ENCODE results near the gene TPPP.
"Not testable (repeated sequence)": the region's sequence is repeated elsewhere in the genome, so short reads cannot be mapped to it uniquely, and the experiment has no call there.

TPPP gene

DNA sequence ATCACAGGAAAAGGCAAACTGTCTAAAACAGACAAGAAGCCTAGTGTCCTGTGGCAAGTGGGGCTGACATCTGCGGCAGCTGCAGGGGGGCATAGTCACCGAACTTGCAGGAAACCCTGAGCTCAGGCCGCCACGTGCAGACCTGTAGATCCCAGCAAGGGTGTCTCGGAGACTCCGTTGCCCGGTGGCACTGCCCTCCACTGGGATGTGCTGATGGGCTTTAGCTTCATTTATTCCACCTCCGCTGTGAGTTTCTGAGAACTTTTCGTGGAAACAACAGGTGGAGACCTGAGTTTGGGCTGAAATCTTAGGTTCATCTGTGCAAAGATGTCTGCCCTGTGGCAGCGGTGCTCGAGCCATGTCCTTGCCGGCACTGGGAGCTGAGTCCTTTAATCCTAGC, 59.0 kb downstream of the TPPP start:
- in situ Hi-C loops (cut with MboI; ENCODE audit: low sequenced_read_pairs), result no loop called here
- H3K27me3 ChIP-seq (ENCODE audit: low read depth), result no peaks in the 10 kb centered on the region
- no peaks in the 10 kb centered on the region for H3K4me1 ChIP-seq
- H3K4me3 ChIP-seq, result no peak overlapping the region
- H3K9me3 ChIP-seq, result no peaks in the 10 kb centered on the region
- DNase-seq (ENCODE audit: low spot score in 2 of 2), result peak in 1 of 2 experiments; percentile 5
- H3K36me3 ChIP-seq (replicated peaks), result peaks cover 39% of the 10 kb centered on the region

DNA sequence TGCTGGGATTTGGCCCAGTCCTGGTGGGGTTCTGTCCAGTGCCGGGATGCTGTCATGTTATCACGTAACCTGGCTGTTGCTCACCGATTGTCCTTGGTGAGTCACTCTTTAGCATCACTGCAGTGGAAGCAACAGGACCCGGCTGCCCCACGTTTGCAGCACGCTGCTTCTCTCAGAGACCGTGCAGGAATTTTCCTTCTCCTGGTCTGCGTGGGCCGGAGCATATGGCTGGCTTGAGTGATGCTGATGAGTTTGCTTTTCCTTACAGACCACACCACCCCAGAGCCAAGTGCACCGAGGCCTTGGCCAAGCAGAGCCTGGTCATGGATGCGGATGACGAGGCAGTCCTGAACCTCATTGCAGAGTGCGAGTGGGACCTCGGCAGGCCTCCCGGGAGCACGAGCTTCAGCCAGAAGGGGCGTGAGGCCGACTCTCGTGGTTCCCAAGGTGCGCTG, 59.6 kb downstream of the TPPP start:
- Histone ChIP-seq H3K36me3 (replicated peaks) (peaks cover 35% of the 10 kb centered on the region), H3K27me3 (ENCODE audit: low read depth) (no peaks in the 10 kb centered on the region), H3K4me1 (no peaks in the 10 kb centered on the region), H3K4me3 (no peak overlapping the region), H3K9me3 (no peaks in the 10 kb centered on the region)
- DNase-seq (ENCODE audit: low spot score in 2 of 2), result peak in 1 of 2 experiments; percentile 7
- in situ Hi-C loops (cut with MboI; ENCODE audit: low sequenced_read_pairs), result no loop called here

DNA sequence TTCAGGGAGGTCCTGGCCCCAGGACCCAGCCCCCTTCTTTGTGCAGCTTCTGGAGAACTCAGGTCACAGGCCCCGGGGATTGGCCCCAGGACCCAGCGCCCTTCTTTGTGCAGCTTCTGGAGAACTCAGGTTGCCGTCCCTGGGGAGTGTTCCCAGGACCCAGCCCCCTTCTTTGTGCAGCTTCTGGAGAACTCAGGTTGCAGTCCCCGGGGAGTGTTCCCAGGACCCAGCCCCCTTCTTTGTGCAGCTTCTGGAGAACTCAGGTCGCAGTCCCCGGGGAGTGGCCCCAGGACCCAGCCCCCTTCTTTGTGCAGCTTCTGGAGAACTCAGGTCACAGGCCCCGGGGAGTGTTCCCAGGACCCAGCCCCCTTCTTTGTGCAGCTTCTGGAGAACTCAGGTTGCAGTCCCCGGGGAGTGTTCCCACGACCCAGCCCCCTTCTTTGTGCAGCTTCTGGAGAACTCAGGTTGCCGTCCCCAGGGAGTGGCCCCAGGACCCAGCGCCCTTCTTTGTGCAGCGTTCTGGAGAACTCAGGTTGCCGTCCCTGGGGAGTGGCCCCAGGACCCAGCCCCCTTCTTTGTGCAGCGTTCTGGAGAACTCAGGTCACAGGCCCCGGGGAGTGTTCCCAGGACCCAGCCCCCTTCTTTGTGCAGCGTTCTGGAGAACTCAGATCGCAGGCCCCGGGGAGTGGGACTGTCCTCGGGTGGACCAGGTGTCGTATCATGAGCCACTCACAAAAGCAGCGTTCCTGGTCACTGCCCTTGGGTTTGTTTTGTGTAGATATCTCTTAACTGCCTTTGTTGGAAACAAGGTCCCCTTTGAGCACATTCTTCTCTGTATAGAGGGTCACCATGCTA, 64.6 kb downstream of the TPPP start:
- H3K4me1 ChIP-seq; H3K4me3 ChIP-seq; H3K9me3 ChIP-seq; H3K27me3 ChIP-seq (ENCODE audit: low read depth); in situ Hi-C loops (cut with MboI; ENCODE audit: low sequenced_read_pairs): not testable (repeated sequence)
- peaks cover 39% of the 10 kb centered on the region for H3K36me3 ChIP-seq (replicated peaks)
- DNase-seq (ENCODE audit: low spot score in 2 of 2), result peak; percentile 63 to 70

DNA sequence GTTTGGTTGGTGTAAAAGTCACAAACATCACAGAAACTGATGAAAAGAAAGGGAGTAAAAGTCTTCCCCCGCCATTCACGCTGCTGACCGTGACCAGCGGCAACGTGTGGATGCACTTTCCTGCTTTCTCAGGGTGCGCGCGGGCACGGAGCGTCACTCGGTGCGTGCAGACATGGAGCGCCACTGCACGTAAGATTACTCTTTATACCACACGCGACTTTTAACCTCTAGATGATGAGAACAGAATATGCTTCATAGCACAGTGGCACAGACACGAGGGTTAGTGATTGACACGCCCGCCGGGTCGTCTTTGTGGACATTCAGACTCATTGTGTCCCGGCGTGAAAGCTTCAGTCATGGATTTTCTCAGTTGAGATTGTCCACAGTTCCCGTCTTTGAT, 65.3 kb downstream of the TPPP start:
- in situ Hi-C loops (cut with MboI; ENCODE audit: low sequenced_read_pairs), result no loop called here
- Histone ChIP-seq H3K9me3 (no peaks in the 10 kb centered on the region), H3K4me1 (peaks cover 4% of the 10 kb centered on the region), H3K4me3 (no peak overlapping the region), H3K27me3 (ENCODE audit: low read depth) (no peaks in the 10 kb centered on the region), H3K36me3 (replicated peaks) (peaks cover 39% of the 10 kb centered on the region)
- DNase-seq (ENCODE audit: low spot score in 2 of 2), result no peak

DNA sequence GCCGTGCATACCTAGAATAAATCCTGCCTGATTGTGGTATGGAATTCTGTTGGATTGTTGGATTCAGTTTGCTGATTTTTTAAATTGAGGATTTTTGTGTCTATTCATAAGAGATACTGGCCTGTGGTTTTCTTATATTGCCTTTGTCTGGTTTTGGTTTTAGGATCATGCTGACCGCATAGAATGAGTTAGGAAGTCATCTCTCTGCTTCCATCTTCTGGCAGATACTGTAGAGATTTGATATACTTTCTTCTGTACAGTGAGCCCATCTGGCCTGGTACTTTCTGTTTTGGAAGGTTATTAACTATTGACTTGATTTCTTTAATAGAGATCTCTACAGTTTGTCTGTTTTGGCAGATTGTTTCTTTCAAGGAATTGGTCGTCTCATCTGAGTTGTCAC, 66.3 kb downstream of the TPPP start:
- H3K36me3 ChIP-seq (replicated peaks), result peaks cover 48% of the 10 kb centered on the region
- no peak overlapping the region for H3K4me3 ChIP-seq
- H3K9me3 ChIP-seq, result no peaks in the 10 kb centered on the region
- no peaks in the 10 kb centered on the region for H3K27me3 ChIP-seq (ENCODE audit: low read depth)
- in situ Hi-C loops (cut with MboI; ENCODE audit: low sequenced_read_pairs), result no loop called here
- H3K4me1 ChIP-seq, result peaks cover 4% of the 10 kb centered on the region
- no peak for DNase-seq (ENCODE audit: low spot score in 2 of 2)

DNA sequence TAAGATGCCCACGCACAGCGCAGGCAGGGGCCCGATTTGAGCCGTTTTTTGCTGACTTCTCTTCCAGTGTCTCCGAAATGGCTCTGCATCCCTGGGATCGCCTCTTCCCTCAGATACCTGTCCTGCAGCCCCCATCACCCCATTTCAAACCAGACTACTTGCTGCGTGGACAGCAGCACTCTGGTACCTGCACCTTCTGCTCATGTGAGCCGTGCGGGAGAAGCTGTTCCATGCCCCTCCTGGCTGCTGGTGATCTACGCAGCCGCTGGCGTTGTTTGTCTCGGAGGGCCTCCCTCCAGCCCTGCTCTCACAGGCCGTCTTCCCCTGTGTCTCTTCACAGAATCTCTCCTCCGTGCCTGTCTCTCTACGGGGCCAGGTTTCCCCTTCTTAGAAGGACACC, 67.6 kb downstream of the TPPP start:
- Histone ChIP-seq H3K27me3 (ENCODE audit: low read depth) (no peaks in the 10 kb centered on the region), H3K4me1 (peaks cover 4% of the 10 kb centered on the region), H3K36me3 (replicated peaks) (peaks cover 61% of the 10 kb centered on the region), H3K4me3 (no peak overlapping the region), H3K9me3 (no peaks in the 10 kb centered on the region)
- no peak for DNase-seq (ENCODE audit: low spot score in 2 of 2)
- in situ Hi-C loops (cut with MboI; ENCODE audit: low sequenced_read_pairs), result no loop called here

DNA sequence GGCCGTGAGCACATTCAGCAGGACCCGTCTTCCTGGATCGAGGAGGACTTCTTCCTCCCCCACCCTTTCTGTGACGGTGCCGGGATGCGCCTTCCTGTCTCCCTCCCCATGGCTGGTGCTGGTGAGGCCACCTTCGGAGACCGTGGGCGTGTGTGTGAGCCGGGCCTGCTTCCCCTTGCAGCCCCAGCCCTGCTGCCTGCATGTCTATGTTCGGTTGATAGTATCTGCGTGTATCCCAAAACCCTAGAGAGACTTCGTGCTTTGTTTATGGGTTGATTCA, 68.3 kb downstream of the TPPP start:
- in situ Hi-C loops (cut with MboI; ENCODE audit: low sequenced_read_pairs), result no loop called here
- Histone ChIP-seq H3K4me3 (no peak overlapping the region), H3K4me1 (peaks cover 4% of the 10 kb centered on the region), H3K27me3 (ENCODE audit: low read depth) (no peaks in the 10 kb centered on the region), H3K36me3 (replicated peaks) (peaks cover 68% of the 10 kb centered on the region), H3K9me3 (no peaks in the 10 kb centered on the region)
- DNase-seq (ENCODE audit: low spot score in 2 of 2), result no peak

DNA sequence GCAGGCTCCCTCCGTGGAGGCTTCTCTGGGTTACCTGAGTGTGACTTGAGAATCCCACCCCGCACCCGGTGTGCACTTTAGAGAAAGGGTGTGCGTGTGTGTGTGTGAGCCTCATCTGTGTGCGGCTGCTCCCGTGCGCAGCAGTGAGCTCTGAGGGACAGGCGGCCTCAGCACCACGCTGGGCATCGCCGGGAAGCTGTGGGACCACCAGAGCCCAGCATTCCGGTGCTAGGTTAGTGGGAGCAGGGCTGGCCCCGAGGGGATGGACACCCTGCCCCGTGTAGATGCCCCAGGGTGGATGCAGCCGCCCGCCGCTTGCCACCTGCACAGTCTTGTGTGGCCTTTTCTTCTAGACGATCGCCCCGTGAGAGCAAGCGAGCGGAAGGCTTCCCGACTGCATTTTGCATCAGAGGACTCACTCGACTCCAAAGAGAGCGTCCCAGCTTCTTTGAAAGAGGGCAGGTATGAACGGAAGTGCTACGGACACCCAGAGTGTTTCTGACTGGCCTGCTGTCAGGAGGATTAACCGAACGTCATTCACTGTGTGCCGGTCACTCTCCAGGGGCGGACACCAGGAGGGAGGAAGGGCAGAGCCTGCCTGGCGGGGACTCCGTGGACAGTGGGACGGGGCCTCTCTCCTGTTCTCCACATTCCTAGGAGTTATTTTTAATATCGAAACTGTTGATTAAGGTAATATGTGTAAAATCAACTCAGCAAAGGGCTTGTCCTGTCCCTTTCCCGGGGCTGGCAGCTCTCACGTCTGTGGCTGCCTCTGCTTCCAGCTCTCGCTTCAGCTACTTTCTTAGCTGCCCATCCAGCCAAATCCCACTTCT, 68.8 kb downstream of the TPPP start:
- H3K9me3 ChIP-seq, result no peaks in the 10 kb centered on the region
- in situ Hi-C loops (cut with MboI; ENCODE audit: low sequenced_read_pairs), result no loop called here
- H3K4me3 ChIP-seq, result no peak overlapping the region
- peaks cover 73% of the 10 kb centered on the region for H3K36me3 ChIP-seq (replicated peaks)
- peaks cover 4% of the 10 kb centered on the region for H3K4me1 ChIP-seq
- H3K27me3 ChIP-seq (ENCODE audit: low read depth), result no peaks in the 10 kb centered on the region
- DNase-seq (ENCODE audit: low spot score in 2 of 2), result no peak

DNA sequence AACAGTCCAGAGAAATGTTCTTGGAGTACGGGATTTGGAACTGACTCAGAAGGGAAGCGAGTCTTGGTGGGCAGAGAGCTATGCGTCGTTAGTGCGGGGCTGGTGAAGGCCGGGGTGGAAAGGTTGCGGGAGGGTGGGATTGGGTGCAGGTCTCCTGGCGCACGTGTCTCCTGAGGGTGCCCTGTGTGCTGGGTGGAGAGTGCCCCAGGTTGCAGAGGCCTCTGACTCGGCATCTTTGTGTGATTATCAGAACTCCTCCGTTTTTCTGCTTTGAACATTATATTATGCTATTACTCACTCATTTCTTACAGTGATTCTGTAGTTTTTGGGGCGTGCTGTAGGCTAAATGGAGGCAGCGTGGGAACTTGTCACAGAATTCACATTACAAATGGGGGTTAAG, 69.6 kb downstream of the TPPP start:
- Histone ChIP-seq H3K27me3 (ENCODE audit: low read depth) (no peaks in the 10 kb centered on the region), H3K4me3 (no peak overlapping the region), H3K4me1 (peaks cover 4% of the 10 kb centered on the region), H3K36me3 (replicated peaks) (peaks cover 79% of the 10 kb centered on the region), H3K9me3 (no peaks in the 10 kb centered on the region)
- in situ Hi-C loops (cut with MboI; ENCODE audit: low sequenced_read_pairs), result no loop called here
- DNase-seq (ENCODE audit: low spot score in 2 of 2), result no peak

DNA sequence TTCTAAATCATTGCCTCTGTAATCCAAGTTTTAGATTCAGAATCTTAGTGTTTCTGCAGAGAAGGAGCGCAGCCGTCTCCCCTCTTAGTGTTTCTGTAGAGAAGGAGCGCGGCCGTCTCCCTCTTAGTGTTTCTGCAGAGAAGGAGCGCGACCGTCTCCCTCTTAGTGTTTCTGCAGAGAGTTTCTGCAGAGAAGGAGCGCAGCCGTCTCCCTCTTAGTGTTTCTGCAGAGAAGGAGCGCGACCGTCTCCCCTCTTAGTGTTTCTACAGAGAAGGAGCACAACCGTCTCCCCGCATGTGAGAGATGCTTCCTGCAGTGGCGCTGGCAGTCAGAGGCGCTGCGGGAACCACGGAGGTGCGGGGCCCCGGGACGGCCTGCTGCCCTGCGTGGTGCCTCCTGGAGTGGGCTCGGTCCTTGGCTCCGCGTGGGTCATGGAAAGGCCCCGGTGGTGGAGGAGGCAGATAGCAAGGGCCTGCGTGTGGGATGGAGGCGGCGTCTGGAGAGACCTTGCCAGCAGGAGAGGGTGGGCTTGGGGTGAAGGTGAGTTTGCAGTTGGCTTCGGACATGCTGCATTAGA, 70.1 kb downstream of the TPPP start:
- Histone ChIP-seq H3K4me3 (no peak overlapping the region), H3K36me3 (replicated peaks) (peaks cover 78% of the 10 kb centered on the region), H3K9me3 (no peaks in the 10 kb centered on the region), H3K4me1 (peaks cover 2% of the 10 kb centered on the region), H3K27me3 (ENCODE audit: low read depth) (no peaks in the 10 kb centered on the region)
- in situ Hi-C loops (cut with MboI; ENCODE audit: low sequenced_read_pairs), result no loop called here
- no peak for DNase-seq (ENCODE audit: low spot score in 2 of 2)

DNA sequence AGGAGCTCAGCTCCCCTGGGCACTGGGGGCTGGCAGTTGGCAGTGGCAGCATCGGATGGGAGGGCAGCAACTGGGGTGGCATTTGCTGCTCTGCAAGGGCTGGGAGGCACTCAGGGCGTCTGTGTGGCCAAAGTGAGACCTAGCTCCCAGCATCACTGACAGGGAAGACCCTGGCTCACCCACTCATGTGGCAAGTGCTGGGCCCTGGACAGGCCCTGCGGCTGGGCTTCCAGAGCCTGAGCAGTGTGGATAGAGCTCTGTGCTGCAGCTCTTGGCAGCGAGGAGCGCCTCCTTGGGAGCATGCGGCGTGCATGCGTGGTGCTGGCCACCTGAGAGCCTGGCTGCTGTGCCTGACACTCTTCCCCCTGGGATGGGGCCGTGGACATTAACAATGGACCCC, 70.8 kb downstream of the TPPP start:
- DNase-seq (ENCODE audit: low spot score in 2 of 2), result no peak
- Histone ChIP-seq H3K36me3 (replicated peaks) (peaks cover 73% of the 10 kb centered on the region), H3K4me3 (no peak overlapping the region), H3K9me3 (no peaks in the 10 kb centered on the region), H3K27me3 (ENCODE audit: low read depth) (no peaks in the 10 kb centered on the region), H3K4me1 (no peaks in the 10 kb centered on the region)
- in situ Hi-C loops (cut with MboI; ENCODE audit: low sequenced_read_pairs), result no loop called here

DNA sequence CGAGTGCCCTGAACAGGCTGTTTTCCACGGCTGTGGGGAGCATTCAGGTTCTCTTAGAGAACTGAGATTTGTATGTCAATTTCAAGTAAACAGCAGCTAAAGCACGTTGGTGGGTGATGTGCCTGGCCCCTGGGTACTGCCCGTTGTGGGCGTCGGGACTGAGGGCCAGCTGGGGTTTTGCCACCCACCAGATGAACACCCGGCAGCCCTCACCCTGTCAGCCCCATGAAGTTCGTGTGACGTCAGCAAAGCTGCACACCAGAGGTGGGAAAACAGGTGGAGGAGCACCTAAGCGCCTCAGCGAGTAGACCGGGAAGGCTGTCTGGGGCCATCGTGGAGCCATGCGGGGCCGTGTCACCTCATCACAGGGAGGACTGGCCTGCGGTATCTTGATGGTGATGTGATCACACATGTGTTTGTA, 71.8 kb downstream of the TPPP start:
- peak in 1 of 2 experiments; percentile 5 for DNase-seq (ENCODE audit: low spot score in 2 of 2)
- H3K4me3 ChIP-seq, result no peak overlapping the region
- no peaks in the 10 kb centered on the region for H3K27me3 ChIP-seq (ENCODE audit: low read depth)
- no peaks in the 10 kb centered on the region for H3K9me3 ChIP-seq
- in situ Hi-C loops (cut with MboI; ENCODE audit: low sequenced_read_pairs), result no loop called here
- H3K4me1 ChIP-seq, result no peaks in the 10 kb centered on the region
- H3K36me3 ChIP-seq (replicated peaks), result peaks cover 64% of the 10 kb centered on the region

DNA sequence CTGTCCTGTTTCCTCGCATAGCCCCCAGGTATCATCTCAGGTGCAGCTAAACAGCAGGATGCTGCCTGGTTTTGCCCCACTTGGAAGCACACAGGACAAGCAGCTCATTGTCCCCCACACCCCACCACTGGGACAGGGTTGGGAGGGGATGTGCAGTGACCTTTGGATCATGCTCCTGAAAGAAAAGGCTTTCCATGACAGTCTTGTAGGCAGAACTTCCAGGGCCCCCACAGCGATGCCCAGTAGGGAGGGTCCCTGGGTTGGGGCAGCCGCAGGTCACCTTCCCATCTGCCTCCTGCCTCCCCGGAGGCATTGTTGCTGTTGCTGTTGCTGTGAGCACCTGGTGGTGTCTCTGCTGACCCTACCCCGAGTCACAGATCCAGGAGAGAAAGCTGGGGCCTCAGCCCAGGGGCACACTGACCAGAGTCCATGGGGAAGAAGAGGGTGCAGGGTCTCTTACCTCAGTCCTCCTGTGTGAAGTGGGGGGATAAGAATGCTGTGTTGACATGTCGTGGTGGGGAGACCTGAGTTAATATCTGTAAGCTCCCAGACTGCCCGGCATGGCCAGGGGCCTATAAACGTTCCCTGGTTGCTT, 72.5 kb downstream of the TPPP start:
- DNase-seq (ENCODE audit: low spot score in 2 of 2), result peak in 1 of 2 experiments; percentile 4
- no peaks in the 10 kb centered on the region for H3K27me3 ChIP-seq (ENCODE audit: low read depth)
- no peak overlapping the region for H3K4me3 ChIP-seq
- H3K4me1 ChIP-seq, result no peaks in the 10 kb centered on the region
- peaks cover 58% of the 10 kb centered on the region for H3K36me3 ChIP-seq (replicated peaks)
- in situ Hi-C loops (cut with MboI; ENCODE audit: low sequenced_read_pairs), result no loop called here
- H3K9me3 ChIP-seq, result no peaks in the 10 kb centered on the region

DNA sequence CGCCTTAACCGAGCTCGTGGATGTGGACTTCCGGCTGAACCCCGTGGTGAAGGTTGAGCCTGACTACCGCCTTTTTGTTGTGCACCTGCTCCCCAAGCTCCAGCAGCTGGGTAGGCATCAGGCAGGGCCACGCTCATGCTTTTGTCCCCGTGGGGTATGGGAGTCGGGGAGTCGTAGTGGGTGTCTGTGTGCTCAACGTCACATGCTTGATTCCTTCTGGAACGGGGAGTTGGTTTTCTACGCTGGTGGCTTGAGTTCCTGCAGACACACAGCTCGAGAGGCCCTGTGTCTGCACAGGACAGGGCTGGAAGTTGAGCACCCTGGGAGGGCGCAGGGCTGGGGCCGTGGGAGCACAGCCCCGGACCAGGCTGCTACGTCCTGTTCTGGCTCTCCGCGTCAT, 73.0 kb downstream of the TPPP start:
- no peaks in the 10 kb centered on the region for H3K27me3 ChIP-seq (ENCODE audit: low read depth)
- peaks cover 59% of the 10 kb centered on the region for H3K36me3 ChIP-seq (replicated peaks)
- in situ Hi-C loops (cut with MboI; ENCODE audit: low sequenced_read_pairs), result no loop called here
- no peak overlapping the region for H3K4me3 ChIP-seq
- H3K4me1 ChIP-seq, result no peaks in the 10 kb centered on the region
- no peaks in the 10 kb centered on the region for H3K9me3 ChIP-seq
- no peak for DNase-seq (ENCODE audit: low spot score in 2 of 2)
